Measurements from ENCODE around the gene NFIB.
A peak's percentile ranks its signal among the peaks of the same experiment; 100 is the strongest.

Gene NFIB

DNA sequence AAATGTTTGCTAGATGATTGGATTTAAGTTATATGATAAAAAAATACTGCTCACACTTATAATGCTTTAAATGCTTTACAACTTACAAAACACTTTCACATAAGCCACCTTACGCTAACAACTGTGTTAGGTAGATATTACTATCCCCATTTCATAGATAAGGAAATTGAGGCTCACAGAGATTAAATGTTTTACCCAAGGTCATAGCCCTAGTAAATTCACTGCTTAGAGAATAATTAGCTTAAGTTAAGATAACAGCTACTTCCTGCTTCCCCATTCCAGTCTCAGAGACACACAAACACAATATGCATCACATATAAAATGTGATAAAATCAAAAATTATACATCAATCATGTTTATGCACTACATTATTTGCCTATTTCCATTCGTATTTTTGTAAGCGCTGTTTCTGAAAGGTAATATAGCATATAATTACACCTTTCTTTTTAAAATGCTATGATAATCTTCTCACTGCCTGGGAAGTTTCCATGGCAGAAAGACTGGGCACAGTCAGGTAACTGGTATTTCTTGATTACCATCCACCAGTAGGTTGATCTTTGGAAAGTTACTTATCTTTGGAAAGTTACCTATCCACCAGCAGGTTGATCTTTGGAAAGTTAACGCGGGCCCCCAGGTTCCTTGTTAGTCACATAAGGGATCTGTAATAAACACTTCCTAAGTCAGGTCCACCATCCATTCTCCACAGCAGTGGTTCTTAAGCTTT lies 101.1 kb downstream of the NFIB start:
- no peak for DNase-seq (ENCODE audit: low read depth)

DNA sequence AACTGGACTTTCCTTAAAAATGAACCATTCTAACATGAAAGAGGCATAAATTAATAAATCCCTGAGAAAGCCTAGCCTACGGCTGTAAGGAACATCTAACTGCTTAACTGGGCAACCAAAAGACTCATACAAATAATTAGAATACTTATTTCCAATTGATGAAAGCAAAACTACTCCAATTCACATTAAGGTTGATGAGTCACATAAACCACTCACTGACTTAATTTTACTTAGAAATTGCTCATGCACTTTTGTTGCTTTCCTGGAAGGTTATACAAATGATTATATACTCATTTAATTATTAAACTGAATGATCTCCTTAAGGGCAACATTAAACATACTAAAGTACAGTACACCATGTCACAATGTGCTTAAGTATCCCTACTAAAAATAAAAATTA lies 101.9 kb downstream of the NFIB start:
- no peak for DNase-seq (ENCODE audit: low read depth)

DNA sequence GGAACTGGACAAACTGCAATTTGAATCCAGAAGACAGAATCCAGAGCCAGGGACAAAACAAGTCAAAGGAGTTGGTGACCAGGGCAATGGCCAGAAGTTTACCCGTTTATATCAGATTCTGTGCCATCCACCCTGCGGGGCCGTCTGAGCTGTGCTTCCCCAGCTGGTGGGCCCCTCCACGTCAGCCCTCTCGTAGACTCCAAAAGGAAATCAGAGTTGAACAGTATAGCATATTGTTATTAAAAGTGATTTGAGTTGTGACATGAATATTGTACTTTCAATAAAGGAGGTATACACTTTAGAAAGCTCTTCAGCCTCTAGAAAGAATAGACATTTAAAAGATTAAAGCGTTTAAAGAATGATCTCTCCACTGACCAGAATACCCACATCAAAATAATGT lies 102.4 kb downstream of the NFIB start:
- DNase-seq (ENCODE audit: low read depth) = no peak

GRCh38 chr9:14210428-14210827 lies 103.5 kb downstream of the NFIB start:
- no peak for DNase-seq (ENCODE audit: low read depth)

DNA sequence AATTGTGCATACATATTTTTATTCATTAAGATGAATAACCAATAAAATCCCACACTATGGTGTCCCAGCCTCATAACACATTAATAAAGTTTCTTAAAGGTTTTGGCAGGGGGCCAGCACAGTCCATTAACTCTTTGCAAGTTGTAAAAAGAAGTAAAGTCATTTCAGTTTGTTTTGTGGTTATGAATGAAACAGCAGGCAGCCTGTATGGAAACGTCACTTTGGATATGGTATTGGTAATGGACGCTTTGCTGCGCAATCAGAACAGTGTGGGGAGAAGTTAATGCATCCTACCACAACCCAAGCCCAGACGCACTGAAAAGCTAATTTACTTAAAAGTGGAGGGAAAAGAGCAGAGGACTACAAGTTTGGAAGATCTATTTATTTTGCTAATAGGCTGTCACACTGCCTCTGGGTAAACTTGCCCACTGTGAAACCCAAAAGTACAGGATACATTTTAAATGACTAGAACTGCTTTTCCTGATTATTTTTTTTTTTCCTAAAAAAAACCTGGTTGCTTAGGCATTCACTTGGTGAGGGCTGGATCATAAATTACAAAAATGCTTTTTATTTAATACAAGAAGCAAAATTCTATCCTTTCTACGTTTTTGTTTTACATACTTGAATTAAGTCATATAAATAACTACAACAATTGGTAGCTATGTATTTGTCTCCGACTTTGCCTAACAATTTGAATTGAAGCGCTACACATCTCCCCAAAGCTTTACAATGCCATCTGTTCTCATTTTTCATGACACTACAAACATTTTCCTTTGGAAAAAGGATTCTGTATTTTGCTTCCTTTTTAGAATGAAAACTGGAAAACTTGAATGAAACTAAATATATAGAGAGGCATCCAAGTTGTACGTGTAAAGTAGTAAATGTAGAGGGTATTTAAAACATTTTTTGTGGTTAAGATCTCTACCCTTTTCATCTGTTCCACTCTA lies 104.3 kb downstream of the NFIB start:
- DNase-seq (ENCODE audit: low read depth) = no peak

DNA sequence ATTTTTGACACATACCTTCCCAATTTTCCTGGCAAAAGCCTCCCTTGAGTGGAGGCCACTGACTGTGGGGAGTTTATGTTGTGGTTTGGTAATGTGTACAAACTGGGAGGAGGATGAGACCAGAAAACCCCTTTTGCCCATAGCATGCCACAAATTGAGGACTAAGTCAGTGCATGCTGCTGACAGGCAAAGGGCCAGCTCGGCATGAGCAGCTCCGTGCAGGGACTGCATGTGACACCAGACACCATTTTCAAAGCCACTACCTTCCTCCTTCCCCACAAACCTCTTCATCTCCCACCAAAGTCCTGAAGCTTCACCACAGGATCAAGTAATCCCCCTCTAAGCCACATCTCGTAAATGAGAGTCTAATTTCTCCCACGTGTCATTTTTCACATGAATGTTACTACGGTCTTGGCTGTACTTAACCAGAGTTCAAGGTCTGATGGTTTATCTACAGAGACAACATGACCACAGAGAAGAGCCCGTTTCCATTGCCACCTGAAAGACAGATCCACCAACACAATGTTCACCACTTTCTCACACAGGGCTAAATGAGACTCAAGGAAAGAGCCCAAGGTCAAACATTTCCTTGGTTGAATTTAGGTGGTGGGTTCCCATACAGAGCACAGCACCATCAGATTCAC lies 106.5 kb downstream of the NFIB start:
- no peak for DNase-seq (ENCODE audit: low read depth)

GRCh38 chr9:14205463-14205862 lies 108.5 kb downstream of the NFIB start:
- DNase-seq (ENCODE audit: low read depth) = peak; percentile 51

GRCh38 chr9:14203356-14204056 lies 110.4 kb downstream of the NFIB start:
- no peak for DNase-seq (ENCODE audit: low read depth)

DNA sequence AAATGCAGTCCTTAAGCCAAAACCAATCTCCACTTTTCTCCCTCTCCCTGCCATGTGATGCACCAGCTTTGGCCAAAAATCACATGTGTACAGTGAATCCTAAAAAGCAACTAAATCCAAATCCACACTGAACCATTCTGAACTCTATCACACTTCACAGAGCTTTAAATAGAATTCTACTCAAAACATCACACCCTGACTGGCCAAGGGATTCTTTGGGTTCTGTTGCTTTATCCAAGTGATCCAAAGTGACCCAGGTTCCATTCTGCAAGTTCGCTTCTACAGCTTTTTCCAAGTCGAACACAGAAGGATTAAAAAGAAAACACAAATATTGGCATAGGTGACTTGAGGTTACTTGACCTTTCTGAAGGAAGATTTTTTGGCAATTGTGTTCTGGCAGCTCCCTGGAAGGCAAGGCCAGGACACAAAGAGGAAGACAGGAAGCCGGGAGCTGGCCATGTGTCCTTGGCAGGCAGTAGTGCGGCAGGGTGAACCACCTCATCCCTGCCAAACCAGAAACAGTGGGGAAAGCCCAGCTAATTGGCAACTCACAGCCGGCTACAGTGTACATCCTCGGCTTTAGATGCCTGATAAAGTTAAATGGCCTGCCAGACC lies 115.0 kb downstream of the NFIB start:
- no peak for DNase-seq (ENCODE audit: low read depth)

- DNase-seq (ENCODE audit: low read depth) = no peak
Observed at GRCh38 chr9:14198047-14198840, 115.7 kb downstream of the NFIB start.

DNA sequence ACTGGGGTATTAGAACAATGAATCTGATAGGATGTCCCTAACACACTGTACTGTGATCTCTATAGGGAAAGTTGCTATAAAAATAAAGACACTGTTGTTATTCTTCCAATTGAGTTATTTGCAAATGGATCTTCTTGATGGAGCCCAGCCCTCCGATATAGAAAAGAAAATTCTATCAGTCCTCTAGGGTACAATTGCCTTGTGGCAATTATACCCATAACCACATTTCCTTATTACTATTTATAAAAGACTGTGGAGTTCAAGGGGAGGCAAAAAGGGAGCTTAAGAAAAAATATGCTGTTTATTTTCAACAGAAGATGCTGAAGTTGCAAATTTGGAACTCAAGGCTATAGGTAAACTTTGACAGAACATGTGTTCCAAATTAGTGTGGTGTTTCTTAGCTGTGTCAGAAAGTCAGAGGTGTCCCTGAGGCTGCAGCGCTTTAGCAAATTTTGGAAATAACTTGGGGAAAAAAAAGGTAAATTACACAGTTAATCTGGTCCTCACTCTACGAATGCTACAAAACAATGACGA lies 116.5 kb downstream of the NFIB start:
- no peak for DNase-seq (ENCODE audit: low read depth)

DNA sequence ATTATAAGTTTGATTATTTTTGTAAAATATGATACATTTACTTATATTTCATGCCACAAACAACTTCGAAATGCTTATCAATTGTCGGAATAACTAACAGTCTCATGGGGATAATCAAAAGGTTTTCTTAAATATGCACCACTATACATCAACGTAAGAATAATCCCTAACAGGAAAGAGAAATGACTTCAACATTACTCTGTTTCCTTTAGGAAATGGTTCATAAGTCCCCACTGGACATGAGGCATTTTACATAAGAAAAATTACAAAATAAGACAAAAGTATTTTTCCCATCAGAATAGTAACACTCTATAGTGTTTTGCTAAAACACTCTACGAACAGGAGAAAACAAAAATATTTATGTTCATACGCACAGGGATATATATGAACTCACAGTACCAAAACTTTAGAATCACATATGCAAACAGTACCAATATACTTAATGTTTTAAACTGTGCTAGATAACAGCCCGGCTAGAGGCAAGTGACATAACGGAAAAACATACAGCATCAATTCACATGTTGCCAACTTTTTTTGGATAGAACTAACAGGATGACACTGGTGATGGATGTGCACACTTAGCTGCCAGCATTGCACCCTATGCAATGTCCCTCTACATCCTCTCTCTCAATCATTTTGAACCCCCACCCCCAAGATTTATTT lies 120.5 kb downstream of the NFIB start:
- no peak for DNase-seq (ENCODE audit: low read depth)

DNA sequence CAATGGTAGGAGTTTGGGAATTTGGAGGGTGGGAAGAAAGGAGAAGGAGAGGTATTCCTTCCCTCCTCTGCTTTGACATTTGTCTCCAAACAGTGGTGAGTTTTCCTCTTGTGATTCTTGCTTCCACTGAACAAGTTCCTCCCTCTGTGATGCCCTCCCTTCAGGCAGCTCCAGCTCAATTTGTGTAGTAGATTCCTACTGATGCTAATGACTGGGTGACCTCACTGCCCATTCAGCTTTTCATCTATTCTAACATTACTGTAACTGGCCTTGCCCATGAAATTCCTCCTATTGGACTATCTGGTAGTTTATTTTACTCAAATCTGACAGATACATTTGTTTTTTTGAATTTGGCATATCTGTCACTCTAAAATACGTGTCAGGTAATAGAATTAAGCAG lies 121.4 kb downstream of the NFIB start:
- DNase-seq (ENCODE audit: low read depth) = no peak

DNA sequence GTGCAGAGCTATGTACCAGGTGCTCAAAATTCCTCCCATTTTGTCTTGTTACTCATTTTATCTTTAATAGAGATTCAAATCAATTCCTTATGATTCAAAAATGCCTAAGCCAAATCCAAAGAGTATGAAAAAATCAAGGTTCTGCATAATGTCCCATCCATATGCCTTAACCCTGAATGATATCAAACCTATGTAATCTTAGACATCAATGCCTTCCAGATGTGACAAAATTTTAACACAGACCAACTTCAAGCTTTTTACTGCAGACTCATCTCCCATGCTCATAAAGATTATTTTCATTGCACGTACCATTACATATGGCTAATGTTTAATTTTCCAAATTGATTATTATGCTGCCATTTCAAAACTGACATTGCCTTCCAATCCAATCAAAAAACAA lies 122.4 kb downstream of the NFIB start:
- no peak for DNase-seq (ENCODE audit: low read depth)

DNA sequence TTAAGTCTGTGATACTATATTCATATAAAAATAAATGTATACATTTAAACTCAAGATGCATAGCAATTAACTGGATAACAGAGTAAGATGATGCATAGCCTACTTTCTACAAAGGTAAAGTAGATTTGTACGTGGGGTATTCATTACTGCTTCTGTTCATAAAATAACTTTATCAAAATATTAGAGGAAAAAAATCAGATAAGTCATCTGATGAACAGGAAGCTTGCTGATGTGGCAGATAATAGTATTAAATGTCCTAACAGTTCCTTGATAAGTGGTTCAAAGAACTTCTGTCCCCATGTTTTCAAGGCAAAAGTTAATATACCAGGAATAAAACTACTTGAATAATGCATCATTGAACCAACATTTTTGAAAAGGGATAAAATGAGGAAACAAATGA lies 123.7 kb downstream of the NFIB start:
- DNase-seq (ENCODE audit: low read depth) = no peak

GRCh38 chr9:14189578-14189977 lies 124.4 kb downstream of the NFIB start:
- DNase-seq (ENCODE audit: low read depth) = no peak

- no peak for DNase-seq (ENCODE audit: low read depth)
Observed at GRCh38 chr9:14189146-14189545, 124.8 kb downstream of the NFIB start.

DNA sequence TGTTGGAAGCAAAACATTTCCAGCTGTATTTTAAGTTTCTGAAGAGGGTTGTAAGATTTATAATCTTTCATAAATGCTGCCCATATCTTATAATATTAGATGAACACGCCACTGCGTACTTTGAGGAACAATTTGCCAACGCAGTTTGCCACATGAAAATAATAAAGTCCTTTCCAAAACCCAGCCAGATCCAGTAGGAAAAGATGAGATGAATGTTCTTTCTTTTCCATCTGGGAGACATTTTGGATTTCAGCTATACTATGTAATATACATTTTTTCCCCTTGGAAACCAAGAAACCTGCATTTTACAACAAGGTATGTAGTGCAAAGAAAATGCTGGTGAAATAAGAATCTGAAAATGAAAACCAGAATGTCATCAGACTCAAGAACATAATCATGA lies 125.4 kb downstream of the NFIB start:
- no peak for DNase-seq (ENCODE audit: low read depth)

DNA sequence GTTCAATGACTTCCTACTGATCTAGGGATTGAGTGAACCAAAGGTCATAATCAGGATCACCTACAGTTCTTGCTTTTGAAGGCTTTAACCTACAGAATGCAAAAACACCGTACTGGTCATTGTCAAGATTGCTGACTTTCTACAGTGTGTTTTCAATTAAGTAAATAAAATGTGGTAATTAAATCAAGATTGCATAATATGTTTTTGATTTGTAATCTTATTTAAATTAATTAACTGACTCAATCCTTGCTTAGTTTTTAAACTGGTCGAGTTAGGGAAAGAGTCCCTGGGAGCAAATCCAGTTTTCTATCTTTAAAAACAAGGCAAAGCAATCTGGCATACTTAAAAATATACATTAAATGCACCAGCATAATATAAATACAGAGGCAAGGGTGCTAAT lies 125.9 kb downstream of the NFIB start:
- no peak for DNase-seq (ENCODE audit: low read depth)

GRCh38 chr9:14186096-14186495 lies 127.8 kb downstream of the NFIB start:
- DNase-seq (ENCODE audit: low read depth) = no peak

All from HS-27A (cell line).